ENCODE results near the gene NEK7. TPM values are rescaled to one million over a fixed set of nuclear protein-coding genes. Genes with fewer than 3 reads are reported as not detected.
"Not testable (repeated sequence)": the region's sequence is repeated elsewhere in the genome, so short reads cannot be mapped to it uniquely, and the experiment has no call there.

NEK7 gene
- total RNA-seq, 1 experiment from 2014 or later, result 14.2 TPM

GRCh38 chr1:198290089-198290683, 133.4 kb downstream of the NEK7 start:
- DNase-seq (ENCODE audit: low spot score), result no peak

GRCh38 chr1:198291036-198291435, 134.2 kb downstream of the NEK7 start:
- DNase-seq (ENCODE audit: low spot score), result no peak

GRCh38 chr1:198291924-198292323, 135.1 kb downstream of the NEK7 start:
- no peak for DNase-seq (ENCODE audit: low spot score)

DNA sequence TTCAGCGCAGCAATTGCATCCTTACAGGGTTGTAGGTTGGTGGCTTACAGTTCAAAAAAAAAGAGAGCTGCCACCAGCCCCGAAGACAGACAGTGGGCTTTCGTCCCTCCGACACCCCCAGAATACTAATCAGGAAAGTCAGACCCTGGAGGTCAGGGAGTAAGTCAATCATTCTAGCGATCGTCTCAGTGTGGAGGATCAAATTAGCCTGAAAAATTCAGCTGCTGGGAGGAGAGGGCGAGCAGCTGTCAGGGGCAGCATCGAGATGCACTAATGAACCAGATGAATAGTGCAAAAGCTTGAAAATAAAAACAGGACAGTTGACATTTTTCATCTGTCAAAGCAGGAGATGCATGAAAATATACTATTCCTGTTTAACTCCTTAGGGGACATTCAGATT, 138.4 kb downstream of the NEK7 start:
- DNase-seq (ENCODE audit: low spot score), result no peak

DNA sequence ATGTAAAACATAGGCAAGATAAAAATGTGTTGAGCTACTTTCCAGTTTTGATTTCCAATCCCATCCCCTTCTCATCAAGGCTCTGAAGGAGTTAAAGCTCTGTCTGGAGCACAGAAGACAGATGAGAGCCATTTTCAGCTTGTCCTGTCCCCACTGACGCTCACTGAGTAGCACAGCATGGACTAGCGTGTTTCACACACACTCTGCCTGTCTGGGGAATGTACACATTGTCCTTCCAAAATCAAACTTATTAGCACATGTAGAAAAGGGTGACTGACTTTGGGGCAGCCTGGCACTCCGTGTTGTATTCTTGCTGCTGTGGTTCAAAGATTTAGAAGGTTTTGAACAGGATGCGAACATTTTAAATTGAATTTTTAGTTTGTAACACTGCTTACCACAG, 139.2 kb downstream of the NEK7 start:
- no peak for DNase-seq (ENCODE audit: low spot score)

GRCh38 chr1:198297281-198297680, 140.5 kb downstream of the NEK7 start:
- DNase-seq (ENCODE audit: low spot score), result no peak

DNA sequence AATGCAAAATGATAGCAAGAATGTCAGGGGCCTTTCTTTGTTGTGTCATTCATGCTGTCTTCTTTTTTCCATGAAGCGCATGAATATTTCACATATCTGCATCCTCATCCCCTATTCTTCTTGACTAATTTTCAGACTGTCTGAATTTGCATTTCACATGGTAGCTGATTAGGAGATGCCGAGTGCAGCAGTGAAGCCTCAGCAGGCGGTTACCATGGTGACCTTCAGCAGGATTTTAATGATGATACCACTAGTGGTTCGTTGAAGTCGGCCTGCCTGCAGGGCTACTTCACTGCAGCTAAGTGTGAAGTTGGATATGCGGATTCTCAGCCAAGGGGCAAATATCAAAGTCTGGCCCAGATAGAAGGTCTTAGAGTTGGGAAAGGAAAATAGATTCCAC, 141.8 kb downstream of the NEK7 start:
- DNase-seq (ENCODE audit: low spot score), result no peak

- DNase-seq (ENCODE audit: low spot score), result no peak
Measured at GRCh38 chr1:198300451-198300850, 143.7 kb downstream of the NEK7 start.

DNA sequence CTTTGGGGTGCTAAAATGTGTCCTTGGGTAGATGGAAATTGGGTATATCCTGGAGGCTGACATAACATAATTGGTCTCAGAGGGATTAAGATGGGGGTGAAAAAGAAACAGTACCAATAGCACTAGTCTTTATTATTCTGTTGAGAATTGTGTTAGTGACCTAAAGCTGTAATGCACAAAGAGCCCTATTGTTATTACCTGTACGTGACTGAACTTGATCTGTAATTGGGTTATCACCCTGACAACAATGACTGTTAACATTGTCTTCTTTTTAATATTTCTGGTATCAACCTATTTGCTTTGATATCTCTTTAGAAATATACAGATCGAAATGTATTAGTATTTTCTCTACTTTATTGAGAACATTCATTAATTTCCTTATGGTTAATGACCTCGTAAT, 147.6 kb downstream of the NEK7 start:
- no peak for DNase-seq (ENCODE audit: low spot score)

GRCh38 chr1:198314817-198315216, 158.0 kb downstream of the NEK7 start:
- not testable (repeated sequence) for DNase-seq (ENCODE audit: low spot score)

DNA sequence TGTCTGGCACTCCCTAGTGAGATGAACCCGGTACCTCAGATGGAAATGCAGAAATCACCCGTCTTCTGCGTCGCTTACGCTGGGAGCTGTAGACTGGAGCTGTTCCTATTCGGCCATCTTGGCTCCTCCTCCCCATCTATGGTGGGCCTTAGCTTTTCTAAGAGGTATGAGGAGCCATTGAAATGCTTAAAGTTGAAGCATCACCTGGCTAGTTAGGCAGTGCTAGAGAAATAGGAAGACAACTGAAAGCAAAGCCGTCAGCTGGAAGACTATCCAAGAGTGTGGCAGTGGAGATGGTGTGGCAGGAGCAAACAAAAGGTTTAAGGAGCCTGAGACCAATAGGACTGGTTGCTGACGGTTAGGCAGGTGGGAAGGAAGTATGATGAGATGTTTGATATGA, 158.5 kb downstream of the NEK7 start:
- not testable (repeated sequence) for DNase-seq (ENCODE audit: low spot score)

- DNase-seq (ENCODE audit: low spot score), result no peak
Measured at GRCh38 chr1:198316546-198317100, 159.8 kb downstream of the NEK7 start.

- no peak for DNase-seq (ENCODE audit: low spot score)
Measured at GRCh38 chr1:198318085-198318484, 161.3 kb downstream of the NEK7 start.

- DNase-seq (ENCODE audit: low spot score), result no peak
Measured at GRCh38 chr1:198320759-198321158, 164.0 kb downstream of the NEK7 start.

GRCh38 chr1:198326232-198326631, 169.4 kb downstream of the NEK7 start:
- DNase-seq (ENCODE audit: low spot score), result no peak

- no peak for DNase-seq (ENCODE audit: low spot score)
Measured at GRCh38 chr1:198326915-198327314, 170.1 kb downstream of the NEK7 start.

DNA sequence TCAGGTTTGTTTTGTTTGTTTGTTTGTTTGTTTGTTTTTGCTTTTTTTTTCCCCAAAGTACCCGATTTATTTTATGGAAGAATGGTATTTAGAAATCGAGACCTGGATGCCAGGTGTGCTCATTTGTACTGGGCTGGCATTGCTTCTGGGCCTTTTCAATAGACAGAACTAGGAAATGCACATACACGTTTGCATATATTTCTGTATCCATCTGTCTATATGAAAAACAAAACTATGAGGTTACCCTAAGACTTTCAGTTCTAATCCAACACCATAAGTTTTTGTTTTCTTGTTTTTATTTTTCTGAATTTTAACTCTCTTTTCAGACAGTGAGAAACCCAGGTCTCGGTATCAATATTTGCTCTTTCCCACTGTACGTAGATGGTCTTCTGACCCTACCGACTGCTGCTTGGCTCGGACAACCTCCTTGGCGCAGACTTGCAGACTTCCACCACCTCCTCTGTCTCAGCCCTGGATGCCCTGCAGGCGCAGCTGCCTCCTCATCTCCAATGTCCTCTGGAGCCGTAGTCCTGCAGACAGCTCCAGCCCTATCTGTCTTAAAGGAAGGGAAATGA, 171.7 kb downstream of the NEK7 start:
- no peak for DNase-seq (ENCODE audit: low spot score)

DNA sequence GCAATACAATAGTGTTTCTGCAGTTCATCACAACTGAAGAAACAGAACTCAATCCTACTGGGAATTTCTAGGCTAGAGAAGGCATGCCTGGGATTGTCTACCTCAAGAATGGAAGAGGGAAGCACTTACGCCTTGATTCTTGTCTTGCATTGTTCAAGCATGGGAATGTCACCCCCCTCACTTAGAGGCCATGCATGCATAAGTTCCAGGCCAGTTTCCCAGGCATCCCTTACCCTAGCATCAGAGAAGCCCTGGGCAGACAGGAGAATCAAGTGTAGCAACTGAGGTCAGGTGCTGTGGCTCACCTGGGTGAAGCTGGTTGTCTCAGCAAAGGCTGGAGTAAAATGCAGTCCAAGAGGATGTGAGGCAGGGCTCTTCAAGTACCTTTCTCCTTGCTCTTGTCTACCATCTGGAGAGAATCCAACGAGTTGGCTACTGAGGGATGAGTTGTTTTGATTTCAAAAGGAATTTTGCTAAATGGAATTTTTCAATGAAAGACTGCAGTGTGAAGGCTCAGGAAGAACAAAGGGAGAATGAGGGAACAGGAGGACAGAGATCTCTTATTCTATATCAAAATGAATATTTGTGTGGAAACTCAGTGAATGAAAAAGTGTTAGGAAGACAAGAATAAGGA, 174.3 kb downstream of the NEK7 start:
- no peak for DNase-seq (ENCODE audit: low spot score)

GRCh38 chr1:198333744-198334143, 176.9 kb downstream of the NEK7 start:
- no peak for DNase-seq (ENCODE audit: low spot score)

DNA sequence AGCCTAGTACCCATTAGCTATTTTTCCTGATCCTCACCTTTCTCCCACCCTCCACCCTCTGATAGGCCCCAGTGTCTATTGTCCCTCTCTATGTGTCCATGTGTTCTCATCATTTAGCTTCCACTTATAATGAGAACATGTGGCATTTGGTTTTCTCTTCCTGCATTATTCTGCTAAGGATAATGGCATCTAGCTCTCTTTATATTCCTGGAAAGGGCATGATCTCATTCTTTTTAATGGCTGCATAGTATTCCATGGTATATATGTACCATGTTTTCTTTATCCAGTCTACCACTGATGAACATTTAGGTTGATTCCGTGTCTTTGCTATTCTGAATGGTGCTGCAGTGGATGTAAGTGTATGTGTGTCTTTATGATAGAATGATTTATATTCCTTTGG, 178.9 kb downstream of the NEK7 start:
- no peak for DNase-seq (ENCODE audit: low spot score)

DNA sequence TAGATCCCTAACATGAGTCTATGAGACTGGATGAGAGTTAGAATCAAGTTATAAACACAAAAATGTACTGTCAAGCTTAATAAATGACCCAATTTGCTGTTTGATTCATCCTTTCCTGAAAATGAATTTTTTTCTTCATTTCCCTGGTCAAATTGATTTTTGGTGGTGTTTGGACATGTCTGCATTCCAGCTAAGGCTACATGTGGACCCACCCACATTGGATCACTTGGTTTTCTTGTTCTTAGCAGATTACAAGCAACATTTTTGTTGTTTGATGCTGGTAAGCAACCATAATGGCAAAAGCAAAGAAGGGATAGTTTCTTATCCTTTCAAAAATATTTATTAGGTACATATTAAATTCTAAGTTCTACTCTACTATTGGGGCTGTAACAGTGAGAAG, 181.1 kb downstream of the NEK7 start:
- DNase-seq (ENCODE audit: low spot score), result no peak

DNA sequence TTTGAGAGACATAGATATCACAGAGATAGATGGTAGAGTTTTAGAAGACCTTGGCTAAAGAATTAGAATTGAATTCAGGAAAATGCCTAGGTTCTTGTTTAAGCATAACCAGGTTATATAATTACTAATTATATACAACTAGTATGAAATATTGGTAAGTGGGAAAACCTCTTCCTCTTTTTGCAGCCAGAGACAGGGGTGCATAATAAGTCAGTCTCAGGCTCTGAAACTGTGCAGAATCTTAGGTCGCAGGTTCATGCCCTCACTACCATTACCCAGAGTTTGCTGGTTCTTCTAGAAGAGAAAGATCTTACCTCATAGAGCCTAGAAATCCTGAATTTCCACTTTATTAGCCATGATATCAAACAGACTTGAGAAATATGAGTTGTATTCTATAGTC, 183.3 kb downstream of the NEK7 start:
- no peak for DNase-seq (ENCODE audit: low spot score)

DNA sequence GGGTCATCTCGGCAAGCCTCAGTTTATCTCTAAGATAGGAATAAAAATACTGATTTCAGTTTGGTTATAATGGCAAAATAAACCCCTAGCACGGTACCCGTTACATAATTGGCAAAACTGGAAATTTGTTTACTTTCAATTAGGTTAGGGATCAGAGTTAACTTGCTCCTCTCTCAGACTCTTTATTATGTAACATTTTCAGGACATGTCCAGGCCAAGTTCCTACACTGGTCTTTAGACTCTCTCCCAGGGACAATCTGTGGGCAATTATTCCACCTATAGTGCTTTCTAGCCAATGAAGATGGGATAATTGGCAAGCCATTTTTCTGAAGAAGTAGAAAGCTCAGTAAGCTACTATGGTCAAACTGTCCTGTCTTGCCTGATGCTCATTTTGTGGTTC, 189.4 kb downstream of the NEK7 start:
- DNase-seq (ENCODE audit: low spot score), result no peak
